MM.1S (cell line): ENCODE measurements around the gene PTPRE.

Source experiments
- DNase-seq: peaks from one replicate; pipeline ENCODE4 v3.0.0-alpha.2; 2015
- H2AFZ ChIP-seq: fragments of 300-600 bp; sonication (generic); 2 replicates; pipeline ENCODE4 v1.6.0; 2016; ENCODE audit warnings: antibody characterized with exemption, low read length
- H3F3A ChIP-seq: fragments of 300-600 bp; sonication (generic); 2 replicates; pipeline ENCODE4 v1.6.1; 2016; ENCODE audit warnings: mild to moderate bottlenecking, antibody characterized with exemption, low read length, moderate library complexity, mixed read lengths; ENCODE audit not compliant: insufficient read depth
- H3K27ac ChIP-seq: fragments of 300-600 bp; sonication (generic); 2 replicates; pipeline ENCODE4 v1.5.1; 2016; ENCODE audit warnings: mild to moderate bottlenecking, low read length
- H3K27me3 ChIP-seq: fragments of 300-600 bp; sonication (generic); replicated peaks from 2 replicates; pipeline ENCODE4 v1.6.0; 2016; ENCODE audit warnings: low read length; ENCODE audit not compliant: insufficient read depth
- H3K36me3 ChIP-seq: fragments of 300-600 bp; sonication (generic); replicated peaks from 2 replicates; pipeline ENCODE4 v1.6.1; 2016; ENCODE audit warnings: mild to moderate bottlenecking, low read length, mixed read lengths; ENCODE audit not compliant: insufficient read depth
- H3K4me1 ChIP-seq: fragments of 300-600 bp; sonication (generic); 2 replicates; pipeline ENCODE4 v1.6.1; 2016; ENCODE audit warnings: low read length, mixed read lengths
- H3K4me2 ChIP-seq: fragments of 300-600 bp; sonication (generic); 2 replicates; pipeline ENCODE4 v1.6.0; 2016; ENCODE audit warnings: low read depth, low read length
- H3K4me3 ChIP-seq: fragments of 300-600 bp; sonication (generic); 2 replicates; pipeline ENCODE4 v1.5.1; 2016; ENCODE audit warnings: low read length, mixed read lengths
- H3K79me2 ChIP-seq: fragments of 300-600 bp; sonication (generic); 2 replicates; pipeline ENCODE4 v1.6.1; 2016; ENCODE audit warnings: mixed run types, low read length, mixed read lengths
- H3K9ac ChIP-seq: fragments of 300-600 bp; sonication (generic); 2 replicates; pipeline ENCODE4 v1.6.1; 2016; ENCODE audit warnings: low read length, mixed read lengths
- H3K9me2 ChIP-seq: fragments of 300-600 bp; sonication (generic); replicated peaks from 2 replicates; pipeline ENCODE4 v1.6.1; 2016; ENCODE audit warnings: mild to moderate bottlenecking, low read length, mixed read lengths; ENCODE audit not compliant: insufficient read depth
- H3K9me3 ChIP-seq: fragments of 300-600 bp; sonication (generic); replicated peaks from 2 replicates; pipeline ENCODE4 v1.6.1; 2016; ENCODE audit warnings: mild to moderate bottlenecking, low read length, mixed read lengths; ENCODE audit not compliant: insufficient read depth
- H4K20me1 ChIP-seq: fragments of 300-600 bp; sonication (generic); 2 replicates; pipeline ENCODE4 v1.6.1; 2016; ENCODE audit warnings: mild to moderate bottlenecking, low read length, moderate library complexity, mixed read lengths; ENCODE audit not compliant: insufficient read depth
- EZH2 ChIP-seq: fragments of 300-600 bp; sonication (generic); optimal IDR thresholded peaks from 2 replicates; pipeline ENCODE3; 2017; ENCODE audit warnings: low read depth, mild to moderate bottlenecking, antibody characterized with exemption, low read length, mixed read lengths
- EZH2phosphoT487 ChIP-seq: fragments of 300-600 bp; sonication (generic); IDR thresholded peaks from 2 replicates; pipeline ENCODE4 v1.6.1; 2018; ENCODE audit warnings: antibody characterized with exemption, low read length
- TF ChIP-seq, protein P1 (sequence below): fragments of 300-600 bp; sonication (generic); IDR thresholded peaks from 2 replicates; pipeline ENCODE4 v1.5.1; 2016; ENCODE audit warnings: antibody characterized with exemption, low read length, mixed read lengths

Gene PTPRE

DNA sequence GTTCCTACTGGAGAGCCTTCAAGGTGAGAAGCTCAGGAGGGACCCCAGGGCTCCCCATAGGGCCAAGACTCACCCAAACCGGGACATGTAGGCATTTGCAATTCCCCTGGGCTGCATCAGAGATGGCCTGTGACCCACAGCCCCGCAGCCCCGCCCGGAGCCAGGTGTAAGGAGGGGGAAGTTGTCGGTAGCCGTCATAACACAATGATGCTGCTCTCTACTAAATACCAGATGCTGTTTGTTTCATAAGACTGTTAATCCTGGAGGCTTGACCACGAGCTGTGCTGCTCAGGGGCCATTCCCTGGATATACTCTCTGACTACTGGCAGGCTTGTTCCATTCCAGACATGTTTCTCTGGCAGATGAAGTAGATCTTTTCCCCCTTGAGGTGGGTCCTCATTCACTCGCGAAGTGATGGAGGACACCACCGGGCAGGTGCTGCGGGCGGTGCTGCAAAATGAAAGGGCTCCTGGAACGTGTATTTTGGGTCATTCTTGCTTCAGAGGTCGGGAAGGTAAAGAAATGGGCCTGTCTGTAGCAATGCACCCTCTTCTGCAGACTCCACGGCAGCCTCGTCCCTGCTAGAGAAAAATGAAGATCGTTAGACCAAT lies 158.2 kb downstream of the PTPRE start:
- Histone ChIP-seq H3K9me3 (no peaks in the 10 kb centered on the region), H4K20me1 (no peaks in the 10 kb centered on the region), H3K4me2 (peak overlapping the region; percentile 79; the same call in 1 of the 2 replicates), H3F3A (peaks cover 28% of the 10 kb centered on the region), H3K4me1 (peaks cover 45% of the 10 kb centered on the region), H3K27me3 (no peaks in the 10 kb centered on the region), H3K4me3 (no peak overlapping the region), H2AFZ (no peak overlapping the region), H3K9me2 (no peaks in the 10 kb centered on the region), H3K9ac (peak overlapping the region; percentile 11; the same call in 1 of the 2 replicates), H3K79me2 (no peaks in the 10 kb centered on the region), H3K36me3 (no peaks in the 10 kb centered on the region), H3K27ac (peak overlapping the region; percentile 90)
- no peak for DNase-seq
- no peak for TF ChIP-seq EZH2phosphoT487
- no peak for TF ChIP-seq EZH2
- TF ChIP-seq, protein P1, sequence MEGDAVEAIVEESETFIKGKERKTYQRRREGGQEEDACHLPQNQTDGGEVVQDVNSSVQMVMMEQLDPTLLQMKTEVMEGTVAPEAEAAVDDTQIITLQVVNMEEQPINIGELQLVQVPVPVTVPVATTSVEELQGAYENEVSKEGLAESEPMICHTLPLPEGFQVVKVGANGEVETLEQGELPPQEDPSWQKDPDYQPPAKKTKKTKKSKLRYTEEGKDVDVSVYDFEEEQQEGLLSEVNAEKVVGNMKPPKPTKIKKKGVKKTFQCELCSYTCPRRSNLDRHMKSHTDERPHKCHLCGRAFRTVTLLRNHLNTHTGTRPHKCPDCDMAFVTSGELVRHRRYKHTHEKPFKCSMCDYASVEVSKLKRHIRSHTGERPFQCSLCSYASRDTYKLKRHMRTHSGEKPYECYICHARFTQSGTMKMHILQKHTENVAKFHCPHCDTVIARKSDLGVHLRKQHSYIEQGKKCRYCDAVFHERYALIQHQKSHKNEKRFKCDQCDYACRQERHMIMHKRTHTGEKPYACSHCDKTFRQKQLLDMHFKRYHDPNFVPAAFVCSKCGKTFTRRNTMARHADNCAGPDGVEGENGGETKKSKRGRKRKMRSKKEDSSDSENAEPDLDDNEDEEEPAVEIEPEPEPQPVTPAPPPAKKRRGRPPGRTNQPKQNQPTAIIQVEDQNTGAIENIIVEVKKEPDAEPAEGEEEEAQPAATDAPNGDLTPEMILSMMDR, result no peak

DNA sequence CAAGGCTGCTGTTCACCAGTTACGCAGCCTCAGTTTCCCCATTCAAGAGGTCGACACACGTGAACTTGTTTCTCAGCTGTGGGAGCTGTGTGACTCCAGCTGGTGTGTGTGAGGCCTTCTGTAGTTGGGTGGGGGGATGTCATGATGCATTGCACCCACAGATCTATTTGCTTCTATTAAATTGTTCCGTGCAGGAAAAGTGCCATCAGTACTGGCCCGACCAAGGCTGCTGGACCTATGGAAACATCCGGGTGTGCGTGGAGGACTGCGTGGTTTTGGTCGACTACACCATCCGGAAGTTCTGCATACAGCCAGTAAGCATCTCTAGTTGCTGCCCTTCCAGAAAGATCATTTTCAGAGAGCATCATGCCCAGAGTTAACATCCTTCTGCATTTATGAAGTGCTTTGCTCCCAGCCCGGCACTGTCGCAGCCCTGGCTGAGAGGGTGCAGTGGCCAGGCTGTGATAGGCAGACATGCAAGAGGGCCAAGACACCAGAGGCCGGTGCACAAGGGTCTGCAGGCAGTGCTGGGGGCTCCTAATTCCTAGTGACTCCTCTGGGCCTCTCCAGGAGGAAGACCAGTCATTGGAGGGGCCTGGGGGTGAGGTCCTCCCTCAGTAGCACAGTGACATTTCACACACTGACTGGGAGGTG lies 159.1 kb downstream of the PTPRE start:
- Histone ChIP-seq H3K9ac (no peak overlapping the region), H2AFZ (no peak overlapping the region), H4K20me1 (no peaks in the 10 kb centered on the region), H3F3A (peaks cover 28% of the 10 kb centered on the region), H3K79me2 (no peaks in the 10 kb centered on the region), H3K4me2 (no peak overlapping the region), H3K9me3 (no peaks in the 10 kb centered on the region), H3K4me3 (no peak overlapping the region), H3K36me3 (no peaks in the 10 kb centered on the region), H3K4me1 (peaks cover 45% of the 10 kb centered on the region), H3K27ac (no peak overlapping the region), H3K9me2 (no peaks in the 10 kb centered on the region), H3K27me3 (no peaks in the 10 kb centered on the region)
- TF ChIP-seq EZH2phosphoT487 (no peak), EZH2 (no peak)
- TF ChIP-seq, protein P1, result no peak
- DNase-seq, result no peak

GRCh38 chr10:128066870-128067382 lies 160.0 kb downstream of the PTPRE start:
- Histone ChIP-seq H3K79me2 (no peaks in the 10 kb centered on the region), H3K36me3 (no peaks in the 10 kb centered on the region), H3F3A (peaks cover 28% of the 10 kb centered on the region), H3K9me2 (no peaks in the 10 kb centered on the region), H3K4me1 (peaks cover 45% of the 10 kb centered on the region), H2AFZ (no peak overlapping the region), H3K4me2 (no peak overlapping the region), H3K9me3 (no peaks in the 10 kb centered on the region), H4K20me1 (no peaks in the 10 kb centered on the region), H3K27ac (no peak overlapping the region), H3K4me3 (no peak overlapping the region), H3K27me3 (no peaks in the 10 kb centered on the region), H3K9ac (no peak overlapping the region)
- TF ChIP-seq, protein P1, result no peak
- DNase-seq, result no peak
